Effector memory CD4-positive, alpha-beta T cell (primary cell): ENCODE results near the gene LTF.

Experiments used
- DNase-seq, 3 donors: peaks; one replicate each; pipeline ENCODE4 v3.0.0-alpha.2; 2020
- H3K27ac ChIP-seq: 2 replicates; pipeline ENCODE4 v1.7.0; 2013; ENCODE audit warnings: mild to moderate bottlenecking, low read length, moderate library complexity; ENCODE audit not compliant: insufficient read depth, poor library complexity, severe bottlenecking
- H3K27me3 ChIP-seq: replicated peaks from 2 replicates; pipeline ENCODE4 v1.7.0; 2013; ENCODE audit warnings: mild to moderate bottlenecking, low read length; ENCODE audit not compliant: insufficient read depth, control insufficient read depth, poor library complexity, severe bottlenecking
- H3K36me3 ChIP-seq: 2 replicates; pipeline ENCODE4 v1.7.0; 2013; ENCODE audit warnings: mild to moderate bottlenecking, low read length, moderate library complexity; ENCODE audit not compliant: control insufficient read depth, insufficient read depth
- H3K4me1 ChIP-seq: 2 replicates; pipeline ENCODE4 v1.7.0; 2013; ENCODE audit warnings: low read length, mild to moderate bottlenecking; ENCODE audit not compliant: control insufficient read depth, insufficient read depth, poor library complexity, severe bottlenecking
- H3K4me3 ChIP-seq: 2 replicates; pipeline ENCODE4 v1.7.0; 2013; ENCODE audit warnings: low read length, low read depth, mild to moderate bottlenecking; ENCODE audit not compliant: insufficient read depth, poor library complexity, severe bottlenecking
- H3K9me3 ChIP-seq: 2 replicates; pipeline ENCODE4 v1.7.0; 2013; ENCODE audit warnings: mild to moderate bottlenecking, low read length, moderate library complexity; ENCODE audit not compliant: control insufficient read depth

Gene LTF

DNA sequence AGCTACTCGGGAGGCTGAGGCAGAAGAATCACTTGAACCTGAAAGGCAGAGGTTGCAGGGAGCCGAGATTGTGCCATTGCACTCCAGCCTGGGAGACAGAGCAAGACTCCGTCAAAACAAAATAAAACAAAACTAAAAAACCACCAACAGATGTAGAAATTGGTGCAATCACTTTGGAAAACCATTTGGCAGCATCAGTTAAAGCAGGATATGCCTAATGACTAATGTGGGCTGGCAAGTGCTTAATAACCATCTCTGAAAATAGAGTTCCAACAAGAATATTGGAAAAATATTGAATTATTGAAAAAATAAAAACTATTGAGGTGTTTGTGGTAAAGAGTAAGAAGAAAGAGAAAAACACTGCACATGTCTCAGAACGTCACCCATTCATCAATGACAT, 16.9 kb upstream of the LTF start:
- Histone ChIP-seq H3K27ac (no peak overlapping the region), H3K36me3 (no peaks in the 10 kb centered on the region), H3K27me3 (no peaks in the 10 kb centered on the region), H3K4me1 (no peaks in the 10 kb centered on the region), H3K9me3 (no peaks in the 10 kb centered on the region), H3K4me3 (no peak overlapping the region)
- no peak for DNase-seq

DNA sequence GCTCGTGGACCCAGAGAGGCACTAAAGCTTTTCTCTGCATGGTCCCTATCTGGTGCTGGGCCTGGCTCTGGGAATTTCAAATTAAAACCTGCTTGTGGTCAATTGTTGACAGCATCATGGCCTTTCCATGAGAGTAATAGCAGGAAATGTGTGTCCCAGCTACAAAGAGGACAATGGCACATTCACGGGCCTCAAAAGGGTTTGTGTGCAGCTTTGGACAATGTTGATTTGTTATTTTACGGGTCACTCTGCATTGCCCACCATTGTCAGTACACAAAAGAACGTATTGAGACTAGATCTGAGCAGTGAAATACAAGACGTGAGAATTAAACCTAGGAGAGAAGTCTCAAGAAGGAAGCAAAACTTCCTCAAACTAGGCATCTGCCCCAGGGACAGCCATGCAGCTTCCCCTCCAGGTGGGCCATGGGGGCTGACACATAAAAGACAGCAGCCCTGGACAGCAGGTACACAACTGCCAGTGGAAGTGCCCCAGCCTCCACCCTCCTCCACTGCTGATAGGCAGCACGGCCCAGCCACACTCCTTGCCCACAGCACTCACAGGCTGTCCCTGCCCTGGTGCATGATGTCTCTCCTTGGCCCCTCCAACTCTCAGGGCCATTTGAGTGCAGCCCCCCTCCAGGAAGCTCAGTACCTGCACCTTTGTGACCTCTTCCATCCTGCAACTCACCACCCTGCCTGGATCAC, 15.9 kb upstream of the LTF start:
- Histone ChIP-seq H3K36me3 (no peaks in the 10 kb centered on the region), H3K27me3 (no peaks in the 10 kb centered on the region), H3K4me1 (no peaks in the 10 kb centered on the region), H3K9me3 (no peaks in the 10 kb centered on the region), H3K4me3 (no peak overlapping the region), H3K27ac (no peak overlapping the region)
- DNase-seq: no peak

DNA sequence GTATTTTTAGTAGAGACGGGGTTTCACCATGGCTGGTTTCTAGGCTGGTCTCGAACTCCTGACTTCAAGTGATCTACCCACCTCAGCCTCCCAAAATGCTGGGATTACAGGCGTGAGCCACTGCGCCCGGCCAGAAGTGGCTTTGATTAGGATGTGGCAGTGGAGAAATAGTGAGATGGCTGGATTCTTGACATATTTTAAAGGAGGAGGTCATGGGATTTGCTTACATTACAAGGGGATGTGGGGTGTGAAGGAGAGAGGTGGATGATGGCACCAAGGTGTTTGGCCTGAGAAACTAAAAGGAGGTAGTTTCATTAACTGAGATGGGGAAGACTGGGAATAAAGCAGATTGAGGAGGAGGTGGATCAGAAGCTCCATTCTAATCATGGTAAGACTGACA, 15.0 kb upstream of the LTF start:
- H3K4me1 ChIP-seq: no peaks in the 10 kb centered on the region
- H3K27me3 ChIP-seq: no peaks in the 10 kb centered on the region
- no peak for DNase-seq

DNA sequence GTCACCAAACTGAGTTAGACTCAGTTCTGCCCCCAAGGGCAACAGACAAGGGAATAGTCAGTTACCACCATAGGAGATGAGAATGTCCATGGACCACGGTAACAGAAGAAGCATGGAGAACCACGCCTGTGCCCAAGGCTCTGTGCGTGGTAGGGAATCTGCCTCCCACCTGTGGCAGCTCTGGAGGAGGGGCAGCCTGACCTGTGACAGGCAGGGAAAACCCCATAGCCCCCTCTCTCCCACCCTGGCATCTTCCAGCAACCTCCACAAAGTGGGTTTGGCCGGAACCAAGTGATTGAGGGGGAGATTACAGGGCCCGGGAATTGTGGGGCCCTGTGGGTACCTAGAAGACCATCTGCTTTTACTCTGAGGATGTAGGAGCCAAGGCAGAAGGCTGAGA, 14.3 kb upstream of the LTF start:
- Histone ChIP-seq H3K27me3 (no peaks in the 10 kb centered on the region), H3K36me3 (no peaks in the 10 kb centered on the region)

More for the DNA sequence above, 15.0 kb upstream of the LTF start:
- Histone ChIP-seq H3K4me3 (no peak overlapping the region), H3K9me3 (no peaks in the 10 kb centered on the region), H3K36me3 (no peaks in the 10 kb centered on the region), H3K27ac (no peak overlapping the region)

DNA sequence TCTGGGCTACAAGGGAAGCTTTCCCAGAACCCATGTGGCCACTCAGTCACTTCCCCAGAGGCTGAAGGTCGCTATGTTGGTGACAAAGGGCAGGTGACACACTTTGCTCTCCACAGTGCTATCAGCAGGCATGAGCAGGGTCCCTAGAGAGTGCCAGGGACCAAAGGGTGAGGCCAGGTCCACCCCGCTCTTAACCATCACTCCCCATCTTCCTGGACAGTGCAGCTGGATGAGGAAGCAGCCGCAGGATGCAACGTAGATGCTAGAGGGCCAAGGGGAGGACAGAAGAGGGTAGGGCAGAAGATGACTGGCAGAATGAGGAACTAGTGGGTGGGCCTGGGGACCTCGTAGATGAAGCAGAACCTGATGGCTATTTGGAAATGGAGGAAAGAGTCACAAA, 13.6 kb upstream of the LTF start:
- H3K4me3 ChIP-seq: no peak overlapping the region
- H3K27ac ChIP-seq: no peak overlapping the region
- H3K9me3 ChIP-seq: no peaks in the 10 kb centered on the region
- H3K27me3 ChIP-seq: no peaks in the 10 kb centered on the region
- no peak for DNase-seq
- no peaks in the 10 kb centered on the region for H3K4me1 ChIP-seq
- H3K36me3 ChIP-seq: no peaks in the 10 kb centered on the region

More for the DNA sequence above, 14.3 kb upstream of the LTF start:
- Histone ChIP-seq H3K27ac (no peak overlapping the region), H3K9me3 (no peaks in the 10 kb centered on the region), H3K4me3 (no peak overlapping the region), H3K4me1 (no peaks in the 10 kb centered on the region)
- no peak for DNase-seq

DNA sequence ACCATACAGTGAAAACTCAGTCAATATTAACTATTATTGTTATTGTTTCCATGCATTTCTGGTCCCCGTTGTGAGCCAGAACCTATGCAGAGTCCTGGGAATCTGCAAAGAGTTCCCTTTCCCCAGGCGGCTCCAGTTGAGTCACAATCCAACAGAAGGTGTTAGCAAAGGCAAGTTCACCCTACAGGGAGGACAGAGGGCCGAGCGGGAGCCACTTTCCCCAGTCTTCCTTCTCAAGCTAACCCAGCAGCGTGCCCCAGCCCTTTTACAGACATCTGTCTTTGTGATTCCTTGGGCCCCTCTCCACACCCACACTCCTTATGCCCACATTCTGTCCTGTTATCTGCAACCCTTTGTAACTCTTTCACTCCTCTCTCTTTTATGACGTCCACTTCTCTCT, 13.1 kb upstream of the LTF start:
- Histone ChIP-seq H3K27me3 (no peaks in the 10 kb centered on the region), H3K27ac (no peak overlapping the region), H3K4me3 (no peak overlapping the region), H3K36me3 (no peaks in the 10 kb centered on the region), H3K9me3 (no peaks in the 10 kb centered on the region), H3K4me1 (no peaks in the 10 kb centered on the region)
- DNase-seq: no peak

DNA sequence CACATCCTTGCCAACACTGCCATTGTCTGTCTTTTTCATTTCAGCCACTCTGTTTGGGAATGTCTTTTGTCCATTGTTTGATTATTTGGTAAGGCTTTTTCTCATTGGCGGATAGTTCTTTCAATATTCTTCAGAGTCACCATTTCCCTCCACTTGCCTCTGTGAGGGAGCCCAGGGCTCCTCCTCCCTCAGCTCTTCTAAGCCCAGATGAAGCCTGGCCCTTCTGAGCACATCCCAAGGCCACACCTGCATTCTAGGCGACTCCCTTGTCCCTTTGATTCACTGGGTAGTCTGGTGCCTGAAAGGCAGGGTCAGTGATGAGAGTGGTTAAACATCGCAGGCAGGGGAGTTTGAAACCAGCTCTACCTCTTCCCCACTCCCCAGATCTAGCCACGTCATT, 12.4 kb upstream of the LTF start:
- H3K27me3 ChIP-seq: no peaks in the 10 kb centered on the region
- H3K27ac ChIP-seq: no peak overlapping the region
- no peak overlapping the region for H3K4me3 ChIP-seq

DNA sequence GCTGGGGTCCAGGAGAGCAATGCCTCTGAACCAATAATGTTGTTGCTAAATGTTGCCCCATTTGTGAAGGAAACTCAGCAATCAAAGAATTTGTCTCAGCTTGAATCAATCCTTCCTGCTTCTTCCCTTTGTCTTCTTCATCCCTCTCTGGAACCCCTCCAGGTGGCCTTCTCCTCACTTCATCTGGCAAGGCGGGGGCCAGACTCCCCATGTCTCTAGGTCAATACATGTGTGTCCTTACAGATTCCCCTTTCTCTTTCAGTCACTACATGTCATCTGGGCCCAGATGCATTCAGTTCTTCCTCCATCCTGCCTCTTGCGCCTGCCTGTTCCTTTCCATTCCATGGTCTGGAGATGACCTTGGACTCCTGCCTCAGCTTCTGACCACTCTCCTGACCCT, 8.0 kb upstream of the LTF start:
- no peaks in the 10 kb centered on the region for H3K27me3 ChIP-seq
- DNase-seq: no peak
- no peak overlapping the region for H3K27ac ChIP-seq
- H3K4me3 ChIP-seq: no peak overlapping the region
- H3K36me3 ChIP-seq: no peaks in the 10 kb centered on the region
- H3K4me1 ChIP-seq: no peaks in the 10 kb centered on the region
- no peaks in the 10 kb centered on the region for H3K9me3 ChIP-seq

More for the DNA sequence above, 12.4 kb upstream of the LTF start:
- H3K4me1 ChIP-seq: no peaks in the 10 kb centered on the region
- H3K36me3 ChIP-seq: no peaks in the 10 kb centered on the region
- no peaks in the 10 kb centered on the region for H3K9me3 ChIP-seq
- no peak for DNase-seq

DNA sequence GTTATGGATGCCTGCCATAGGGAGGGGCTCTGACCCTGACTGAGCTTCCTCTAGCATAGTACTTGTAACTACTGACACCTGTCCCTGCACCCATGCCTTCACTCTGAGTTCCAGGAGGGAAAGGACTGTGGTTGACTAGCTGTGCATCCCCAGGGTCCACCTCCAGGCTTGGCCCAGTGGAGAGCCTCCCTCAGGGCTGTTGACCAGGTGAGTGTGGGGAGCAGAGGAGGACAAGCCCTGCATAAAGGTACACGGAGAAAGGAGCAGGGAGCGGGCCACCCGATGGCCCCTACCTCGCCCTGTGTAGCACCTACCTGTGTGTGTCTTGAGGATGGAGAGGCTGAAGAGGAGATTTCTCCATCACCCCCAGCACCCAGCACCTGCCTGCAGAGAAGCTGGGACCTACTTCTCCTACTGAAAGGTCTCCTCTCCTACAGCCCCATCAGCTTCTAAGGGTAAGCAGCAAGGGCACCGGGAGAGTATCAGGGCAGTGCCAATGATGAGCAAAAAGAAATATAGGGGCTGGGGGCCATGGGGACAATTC, 6.7 kb upstream of the LTF start:
- no peak overlapping the region for H3K4me3 ChIP-seq
- DNase-seq: no peak
- no peaks in the 10 kb centered on the region for H3K36me3 ChIP-seq
- no peak overlapping the region for H3K27ac ChIP-seq
- H3K27me3 ChIP-seq: no peaks in the 10 kb centered on the region
- H3K9me3 ChIP-seq: no peaks in the 10 kb centered on the region
- H3K4me1 ChIP-seq: no peaks in the 10 kb centered on the region

DNA sequence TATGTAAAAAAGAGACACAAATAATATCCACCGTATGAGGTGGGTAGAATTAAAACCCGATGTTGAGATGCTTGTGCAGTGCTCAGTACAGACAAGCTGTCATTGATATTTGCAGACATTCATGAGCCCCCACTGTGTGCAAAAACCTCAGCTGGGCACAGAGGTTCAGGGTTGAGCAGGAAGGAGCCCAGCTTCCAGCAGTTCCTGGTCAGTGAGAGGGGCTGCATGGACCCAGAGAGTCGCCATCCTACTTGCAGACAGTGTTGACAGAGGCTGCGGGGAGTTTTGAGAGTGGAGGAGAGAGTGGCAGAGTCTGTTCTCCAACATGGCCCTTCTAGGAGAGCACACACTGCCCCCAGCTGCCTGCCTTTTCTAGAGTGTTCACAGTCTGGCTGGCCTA, 6.1 kb upstream of the LTF start:
- no peak for DNase-seq
- Histone ChIP-seq H3K27ac (no peak overlapping the region), H3K27me3 (no peaks in the 10 kb centered on the region), H3K4me1 (no peaks in the 10 kb centered on the region), H3K36me3 (no peaks in the 10 kb centered on the region), H3K9me3 (no peaks in the 10 kb centered on the region), H3K4me3 (no peak overlapping the region)
